NCI-H2081 (cell line): Measurements from ENCODE around the gene PABPC1L.

Experiments
- DNase-seq, 2 experiments: peaks; one replicate each; lab custom pipeline; 2025; lab: John Stamatoyannopoulos, UW

The PABPC1L gene

DNA sequence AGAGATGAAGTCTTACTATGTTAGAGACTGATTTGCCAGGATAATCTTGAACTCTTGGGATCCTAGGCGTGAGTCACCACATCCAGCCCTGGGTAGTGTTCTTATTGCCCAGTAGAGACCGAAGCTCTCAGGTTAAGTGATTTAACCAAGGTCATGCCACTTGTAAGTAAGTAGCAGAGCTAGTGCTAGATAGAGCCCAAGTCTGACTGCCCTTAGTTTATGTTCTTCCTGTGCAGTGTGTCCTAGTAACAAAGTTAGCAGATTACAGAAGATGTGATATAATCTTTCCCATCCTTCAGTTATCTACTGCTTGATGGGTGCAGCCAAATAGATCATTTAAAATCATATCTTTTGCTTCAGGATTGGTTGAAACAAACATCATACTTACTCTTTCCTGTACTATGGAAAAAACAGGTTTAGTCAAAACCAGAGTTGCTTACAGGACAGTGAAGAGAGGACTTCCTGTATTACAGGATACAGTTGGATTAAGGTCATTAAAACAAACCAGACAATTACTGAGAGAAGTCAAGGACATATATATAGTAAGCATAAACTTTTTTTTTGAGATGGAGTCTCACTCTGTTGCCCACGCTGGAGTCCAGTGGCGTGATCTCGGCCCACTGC, 9.5 kb upstream of the PABPC1L start:
- no peak for DNase-seq

DNA sequence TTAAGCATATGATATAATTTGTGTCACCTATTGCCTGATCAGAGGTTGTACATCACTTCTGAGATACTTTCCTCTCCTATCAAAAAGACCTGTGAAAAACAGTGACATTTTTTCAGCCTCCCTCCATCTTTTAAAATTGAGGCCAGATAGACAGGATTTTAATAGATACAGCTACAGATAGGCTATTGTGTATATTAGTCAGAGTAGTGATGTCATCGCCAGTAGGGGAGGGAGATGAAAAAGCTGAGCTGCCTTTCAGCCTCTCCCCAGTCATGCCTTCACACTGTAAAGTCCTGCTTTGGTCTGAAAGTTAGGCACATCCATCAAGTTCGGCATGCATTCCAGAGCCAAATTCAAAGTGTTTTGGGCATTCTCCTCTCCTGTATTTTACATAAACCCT, 7.9 kb upstream of the PABPC1L start:
- DNase-seq = no peak

DNA sequence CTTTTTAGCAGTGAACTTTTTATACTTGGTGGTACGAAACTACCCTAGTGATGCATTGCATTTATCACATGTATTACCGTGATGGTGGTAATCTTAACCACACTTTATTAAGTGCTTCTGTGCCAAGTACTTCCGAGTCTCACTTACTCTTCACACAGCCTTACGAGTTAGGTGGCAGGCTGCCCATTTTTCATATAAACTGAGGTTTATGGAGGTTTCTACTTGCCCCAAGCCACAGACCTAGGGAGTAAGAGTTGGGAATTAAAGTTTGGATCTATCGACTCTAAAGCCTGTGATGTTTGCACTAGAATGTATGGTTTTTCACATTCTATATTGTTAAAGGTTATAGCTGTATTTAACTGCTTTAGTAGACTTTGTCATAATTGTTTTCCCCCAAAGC, 5.5 kb upstream of the PABPC1L start:
- no peak for DNase-seq

DNA sequence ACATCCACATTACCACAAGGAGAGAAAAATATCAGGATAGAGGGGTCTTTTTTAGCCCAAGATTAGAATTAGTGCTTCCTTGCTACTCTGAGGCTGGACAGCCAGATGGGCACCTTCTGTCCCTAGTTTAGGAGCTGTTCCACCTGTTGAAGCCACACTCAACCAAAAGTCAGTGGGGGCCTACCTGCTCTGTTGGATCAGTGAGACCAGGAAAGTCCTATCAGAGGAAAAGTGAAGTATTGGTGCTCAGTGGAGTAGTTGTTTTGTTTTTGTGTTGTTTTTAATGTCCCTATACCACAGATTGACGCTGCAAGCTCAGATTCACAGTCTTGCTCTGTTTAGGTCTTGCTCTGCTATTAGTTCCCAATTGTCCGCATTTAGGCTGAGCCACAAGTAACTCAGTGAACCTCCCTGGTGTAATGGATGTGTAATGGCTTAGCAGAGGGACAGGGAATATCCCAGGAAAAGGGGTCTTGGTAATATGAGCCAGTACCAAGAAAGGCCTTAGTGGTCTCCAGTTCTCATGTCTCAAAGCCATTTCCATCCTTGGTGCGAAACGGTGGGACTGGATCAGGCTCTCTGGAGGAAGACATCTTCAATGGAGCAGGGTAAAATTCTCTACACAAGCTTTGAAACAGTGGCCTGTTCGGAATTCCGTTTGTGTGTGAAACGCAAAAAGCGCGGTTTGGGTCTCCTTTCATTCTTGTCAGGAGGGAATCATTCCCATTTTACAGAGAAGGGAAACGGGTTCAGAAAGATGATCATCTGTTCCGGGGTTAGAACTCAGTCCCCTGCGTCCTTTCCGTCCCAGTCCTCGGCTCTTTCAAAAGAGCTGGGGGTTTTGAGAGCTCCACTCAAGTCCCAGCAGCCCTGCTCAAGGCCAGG, 631 bp upstream of the PABPC1L start:
- no peak for DNase-seq

DNA sequence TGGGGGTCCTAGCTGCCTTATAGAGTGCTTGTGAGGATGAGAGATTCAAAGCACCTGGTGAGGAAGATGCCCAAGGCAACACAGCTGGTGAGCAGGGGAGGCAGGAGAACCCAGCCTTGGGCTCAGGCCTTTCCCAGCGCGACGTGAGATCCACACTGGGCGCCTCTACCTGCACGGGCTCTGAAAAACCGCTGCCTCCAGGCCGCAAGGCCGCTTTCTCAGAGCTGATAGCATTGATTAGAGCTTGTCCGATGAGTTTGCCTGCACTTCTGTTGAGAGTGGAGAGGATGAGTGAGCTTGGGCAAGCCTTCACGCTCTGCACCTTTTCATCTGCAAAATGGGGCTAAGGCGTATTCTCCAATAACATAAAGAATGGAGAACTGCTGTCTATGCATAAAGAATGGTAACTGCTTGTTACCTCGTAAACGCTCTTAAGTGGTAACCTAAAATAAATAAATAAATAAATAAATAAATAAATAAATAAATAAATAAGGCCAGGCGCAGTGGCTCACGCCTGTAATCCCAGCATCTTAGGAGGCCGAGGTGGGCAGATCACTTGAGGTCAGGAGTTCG, 916 bp downstream of the PABPC1L start:
- no peak for DNase-seq

DNA sequence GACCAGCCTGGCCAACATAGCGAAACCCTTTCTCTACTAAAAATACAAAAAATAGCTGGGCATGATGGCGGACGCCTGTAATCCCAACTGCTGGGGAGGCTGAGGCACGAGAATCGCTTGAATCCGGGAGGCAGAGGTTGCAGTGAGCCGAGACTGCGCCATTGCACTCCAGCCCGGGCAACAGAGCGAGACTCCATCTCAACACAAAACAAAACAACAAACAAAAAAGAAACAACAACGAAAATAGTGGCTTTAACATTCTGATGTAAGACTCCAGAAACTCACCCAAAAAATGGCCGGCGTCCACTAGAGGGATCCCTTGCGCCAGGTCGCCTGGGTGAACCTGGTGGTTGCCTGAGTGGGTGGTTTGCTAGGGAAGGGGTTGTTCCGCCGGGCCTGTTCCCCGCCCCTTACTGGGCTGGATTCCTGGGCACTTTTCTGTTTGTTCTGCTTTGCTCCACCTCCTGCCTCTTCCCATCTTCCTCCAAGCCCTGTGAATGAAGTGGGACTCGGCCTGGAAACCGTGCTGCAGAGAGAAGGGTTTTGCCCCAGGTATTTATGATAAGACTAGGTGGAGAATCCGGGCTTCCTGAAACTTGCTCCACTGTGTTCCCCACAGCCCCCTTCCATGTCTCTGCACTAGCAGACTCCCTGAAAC, 1.5 kb downstream of the PABPC1L start:
- DNase-seq = no peak

DNA sequence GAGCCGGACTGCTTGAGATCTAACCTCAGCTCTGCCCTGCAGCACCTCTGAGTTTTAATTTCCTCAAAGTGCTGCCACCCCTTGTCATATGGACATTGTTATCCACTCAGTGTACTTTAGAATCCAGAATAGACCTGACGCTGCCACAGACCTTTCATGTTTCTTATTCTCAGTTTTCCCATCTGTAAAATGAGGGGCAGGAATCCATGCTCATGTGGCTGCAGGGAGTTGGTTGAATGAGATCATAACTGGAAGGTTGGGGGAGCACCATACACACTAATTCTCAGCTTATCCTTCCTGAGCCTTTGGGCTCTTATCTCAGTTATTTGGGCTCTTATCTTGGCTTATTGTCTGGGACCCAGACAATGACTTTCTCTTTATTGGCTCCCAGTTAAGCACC, 2.3 kb downstream of the PABPC1L start:
- DNase-seq = no peak

DNA sequence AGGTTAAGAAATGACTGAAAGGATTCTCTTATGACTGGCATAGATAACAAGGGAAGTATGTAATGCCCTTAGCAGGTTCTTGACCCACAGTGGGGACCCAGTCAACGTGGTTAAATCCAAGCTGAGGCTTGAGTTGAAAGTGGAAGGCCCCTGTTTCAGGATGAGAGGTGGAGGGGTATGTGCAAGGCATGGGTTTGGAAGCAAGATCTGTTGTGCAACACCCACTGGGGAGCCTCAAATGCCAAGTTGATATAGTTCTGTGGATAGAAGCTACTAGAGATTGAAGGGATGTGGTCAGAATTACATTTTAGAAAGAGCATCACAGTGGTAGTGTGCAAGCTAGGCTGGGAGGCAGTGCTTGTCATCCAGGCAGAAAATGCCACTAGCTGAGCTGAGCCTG, 5.1 kb downstream of the PABPC1L start:
- no peak for DNase-seq

DNA sequence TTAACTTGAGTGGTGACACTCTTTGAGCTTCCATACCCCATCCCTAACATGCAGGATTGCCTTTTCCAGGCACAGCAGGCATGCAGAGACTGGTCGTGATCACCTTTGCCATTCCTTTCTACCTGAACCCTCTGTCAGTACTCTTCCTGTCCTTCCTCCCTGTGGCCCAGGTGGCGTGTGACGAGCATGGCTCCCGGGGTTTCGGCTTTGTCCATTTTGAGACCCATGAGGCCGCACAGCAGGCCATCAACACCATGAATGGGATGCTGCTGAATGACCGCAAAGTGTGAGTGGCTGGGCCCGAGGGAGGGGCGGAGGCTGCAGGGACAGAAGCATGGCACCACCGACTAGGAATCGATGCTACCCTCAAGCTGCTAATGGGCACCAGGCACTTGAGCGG, 6.7 kb downstream of the PABPC1L start:
- no peak for DNase-seq

DNA sequence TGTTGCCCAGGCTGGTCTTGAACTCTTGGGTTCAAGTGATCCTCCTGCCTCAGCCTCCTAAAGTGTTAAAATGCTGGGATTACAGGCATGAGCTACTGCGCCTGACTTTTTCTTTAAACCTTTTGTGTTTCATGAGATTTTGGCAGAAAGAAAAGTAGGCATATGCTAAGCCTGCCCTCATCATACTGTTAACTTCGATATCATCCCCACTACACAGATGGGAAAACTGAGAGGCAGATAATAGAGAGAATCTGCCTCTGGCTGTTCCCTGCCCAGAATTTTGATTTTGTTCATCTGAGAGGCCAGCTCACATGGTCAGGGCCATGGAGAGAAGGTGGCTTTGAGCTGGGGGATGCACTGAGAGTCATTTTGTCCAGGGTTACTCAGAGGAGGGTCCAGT, 7.5 kb downstream of the PABPC1L start:
- no peak for DNase-seq

DNA sequence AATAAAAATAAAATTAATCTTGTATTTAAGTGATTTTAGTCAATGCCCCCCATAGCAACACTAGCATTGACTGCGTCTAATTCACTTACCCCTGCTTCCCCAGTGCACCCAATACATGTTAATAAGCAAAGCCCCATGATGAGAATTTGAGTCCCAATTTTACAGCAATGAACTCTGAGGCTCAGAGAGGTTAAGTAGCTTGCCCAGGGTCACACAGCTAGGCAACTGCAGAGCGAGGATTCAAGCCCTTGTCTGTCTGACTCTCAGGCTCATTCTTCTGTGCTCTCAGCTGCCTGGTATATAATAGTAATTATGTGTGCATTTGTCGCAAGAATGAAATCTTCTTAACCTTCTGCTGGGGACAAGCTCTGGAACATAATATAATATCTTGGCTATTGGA, 8.5 kb downstream of the PABPC1L start:
- DNase-seq = no peak

DNA sequence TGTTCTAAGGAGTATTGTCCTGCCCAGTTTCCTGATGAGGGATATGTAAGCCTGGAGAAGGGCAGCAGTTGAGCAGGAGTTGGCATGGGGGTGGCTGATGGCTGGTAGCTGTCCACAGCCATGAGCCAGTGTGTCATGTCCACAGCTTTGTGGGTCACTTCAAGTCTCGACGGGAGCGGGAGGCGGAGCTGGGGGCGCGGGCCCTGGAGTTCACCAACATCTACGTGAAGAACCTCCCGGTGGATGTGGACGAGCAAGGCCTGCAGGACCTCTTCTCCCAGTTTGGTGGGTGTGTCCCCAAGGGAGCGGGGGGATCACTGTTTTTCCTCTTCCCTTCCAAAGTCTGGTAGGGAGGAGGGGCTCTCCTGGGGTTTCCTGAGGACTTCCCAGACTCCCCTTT, 8.9 kb downstream of the PABPC1L start:
- DNase-seq = no peak

DNA sequence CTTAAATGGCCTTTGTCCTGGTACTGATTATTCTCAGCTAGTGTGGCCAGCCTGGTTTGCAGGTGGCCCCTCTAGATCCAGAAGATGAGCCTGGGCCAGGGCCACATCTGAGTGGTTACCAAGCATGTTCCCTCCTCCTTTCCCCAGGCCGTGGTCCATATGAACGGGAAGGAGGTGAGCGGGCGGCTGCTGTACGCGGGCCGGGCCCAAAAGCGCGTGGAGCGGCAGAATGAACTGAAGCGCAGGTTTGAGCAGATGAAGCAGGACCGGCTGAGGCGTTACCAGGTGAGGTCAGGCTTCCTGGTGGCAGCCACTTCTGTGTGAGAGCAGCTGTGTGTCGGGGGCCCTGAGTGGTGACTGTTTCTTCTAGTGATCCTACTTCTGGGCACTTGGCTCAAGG, 11.6 kb downstream of the PABPC1L start:
- DNase-seq = no peak

DNA sequence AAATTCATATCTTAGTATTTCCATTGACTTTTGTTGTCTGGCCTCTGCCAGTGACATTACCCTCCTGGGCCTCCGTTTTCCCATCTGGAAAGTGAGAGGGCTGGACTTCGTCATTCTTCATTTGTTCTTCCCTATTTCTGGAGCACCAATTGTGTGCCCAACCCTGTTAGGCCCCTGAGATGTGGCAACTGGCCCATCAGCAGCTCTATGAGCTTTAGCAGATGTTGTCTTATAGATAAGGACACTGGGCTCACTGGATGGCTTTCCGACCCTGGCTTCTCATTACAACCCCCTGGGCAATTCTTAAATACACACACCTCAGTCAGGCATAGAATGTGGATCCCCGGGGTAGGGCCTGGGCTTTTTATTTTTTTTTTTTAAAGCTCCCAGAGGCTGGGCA, 14.7 kb downstream of the PABPC1L start:
- no peak for DNase-seq

DNA sequence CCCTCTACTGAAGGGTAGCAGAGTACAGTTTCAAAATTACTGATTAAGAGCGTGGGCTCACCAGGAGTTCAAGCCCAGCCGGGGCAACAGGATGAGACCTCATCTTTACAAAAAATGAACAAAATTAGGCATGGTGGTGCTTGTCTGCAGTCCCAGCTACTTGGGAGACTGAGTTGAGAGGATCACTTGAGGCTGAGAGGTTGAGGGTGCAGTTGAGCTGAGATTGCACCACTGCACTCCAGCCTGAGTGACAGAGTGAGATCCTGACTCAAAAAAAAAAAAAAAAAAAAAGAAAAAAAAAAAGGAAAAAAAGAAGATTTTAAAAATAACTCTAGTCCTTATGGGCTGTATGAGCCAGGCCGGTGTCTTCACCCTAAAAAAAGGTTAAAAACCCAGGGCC, 18.7 kb downstream of the PABPC1L start:
- no peak for DNase-seq

DNA sequence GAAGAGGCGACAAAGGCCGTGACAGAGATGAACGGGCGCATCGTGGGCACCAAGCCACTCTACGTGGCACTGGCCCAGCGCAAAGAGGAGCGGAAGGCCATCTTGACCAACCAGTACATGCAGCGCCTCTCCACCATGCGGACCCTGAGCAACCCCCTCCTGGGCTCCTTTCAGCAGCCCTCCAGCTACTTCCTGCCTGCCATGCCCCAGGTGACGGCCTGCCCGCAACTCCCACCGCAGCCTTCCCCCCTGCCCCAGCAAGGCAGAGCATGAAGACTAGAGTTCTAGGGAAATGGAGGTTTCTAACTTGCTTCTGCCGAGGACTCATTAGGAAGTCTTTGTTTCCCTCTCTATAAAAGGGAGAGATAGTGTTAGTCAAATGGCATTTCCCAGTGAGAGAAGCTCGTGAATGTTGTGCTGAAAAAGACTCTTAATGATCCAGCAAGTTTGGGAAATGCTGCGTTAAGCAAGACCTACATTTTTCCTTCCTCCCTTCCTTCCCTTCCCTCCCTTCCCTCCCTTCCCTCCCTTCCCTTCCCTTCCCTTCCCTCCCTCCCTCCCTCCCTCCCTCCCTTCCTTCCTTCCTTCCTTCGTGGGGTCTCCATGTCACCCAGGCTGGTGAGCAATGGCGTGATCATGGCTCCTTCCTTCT, 20.8 kb downstream of the PABPC1L start:
- DNase-seq = no peak

DNA sequence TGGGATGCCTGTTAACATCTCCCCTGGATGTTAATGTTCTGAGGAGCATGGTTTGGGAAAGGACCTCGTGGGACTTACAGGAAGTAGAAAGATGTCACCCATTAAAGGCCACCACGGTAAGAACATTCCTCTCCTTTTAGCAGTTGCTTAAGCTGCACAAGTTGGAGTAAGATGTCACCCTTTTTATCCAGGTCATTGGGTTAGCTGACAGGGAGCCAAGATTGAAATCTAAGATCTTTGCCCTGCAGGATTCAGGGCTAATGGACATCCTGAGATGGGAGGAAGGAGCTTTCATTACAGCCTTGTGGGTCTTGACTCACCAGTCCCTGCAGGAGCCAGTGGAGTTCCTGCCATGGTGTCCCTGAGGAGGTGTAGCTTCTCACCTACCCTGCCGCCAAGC, 22.1 kb downstream of the PABPC1L start:
- DNase-seq = no peak

DNA sequence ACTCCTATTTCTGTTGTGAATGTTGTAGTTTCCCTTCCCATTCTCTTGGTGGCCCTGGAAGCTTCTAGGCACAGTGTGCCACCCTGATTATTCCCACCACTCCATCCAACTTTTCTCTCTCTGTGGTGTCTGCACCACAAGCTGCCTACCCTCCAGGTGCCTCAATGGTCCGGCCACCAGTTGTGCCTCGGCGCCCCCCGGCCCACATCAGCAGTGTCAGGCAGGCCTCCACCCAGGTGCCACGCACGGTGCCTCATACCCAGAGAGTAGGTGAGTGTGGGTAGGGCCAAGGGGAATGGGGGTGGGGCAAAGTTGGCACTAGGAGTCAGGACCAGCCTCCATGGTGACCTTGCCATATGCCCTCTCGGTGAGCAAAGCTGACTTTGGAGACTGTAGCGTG, 23.1 kb downstream of the PABPC1L start:
- DNase-seq = no peak

DNA sequence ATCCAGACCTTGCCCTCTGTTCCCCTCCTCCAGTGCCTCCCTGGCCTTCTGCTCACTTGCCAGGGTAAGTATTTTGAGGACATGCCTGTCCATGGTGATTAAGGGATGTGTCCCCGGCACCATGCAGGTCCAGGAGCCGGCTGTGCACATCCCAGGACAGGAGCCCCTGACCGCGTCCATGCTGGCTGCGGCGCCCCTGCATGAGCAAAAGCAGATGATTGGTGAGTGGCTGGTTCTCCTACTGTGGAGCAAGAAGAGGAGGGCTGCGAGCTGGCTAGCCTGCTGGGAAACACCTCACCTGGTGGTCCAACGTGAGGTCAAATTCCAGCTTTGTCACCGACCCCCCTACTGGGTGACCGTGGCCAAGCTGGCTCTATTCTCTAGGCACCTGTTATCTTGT, 26.6 kb downstream of the PABPC1L start:
- DNase-seq = no peak

DNA sequence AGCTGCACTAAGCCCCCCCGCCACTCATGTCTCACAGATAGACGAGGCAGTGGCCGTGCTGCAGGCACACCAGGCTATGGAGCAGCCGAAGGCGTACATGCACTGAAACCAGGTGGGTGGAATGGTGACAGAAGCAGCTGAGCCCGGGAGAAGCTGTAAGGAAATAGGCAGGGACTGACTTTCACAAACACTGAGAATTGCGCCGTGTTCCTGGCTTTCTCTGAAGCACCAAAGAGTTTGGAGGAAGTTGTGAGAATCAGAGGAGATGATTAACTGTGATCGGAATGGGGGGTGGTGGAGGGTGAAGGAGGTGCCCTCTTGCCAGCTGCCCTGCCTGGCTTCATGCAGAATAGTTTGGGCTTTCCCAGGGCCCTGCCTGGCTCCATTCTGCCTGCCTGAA, 28.8 kb downstream of the PABPC1L start:
- no peak for DNase-seq

DNA sequence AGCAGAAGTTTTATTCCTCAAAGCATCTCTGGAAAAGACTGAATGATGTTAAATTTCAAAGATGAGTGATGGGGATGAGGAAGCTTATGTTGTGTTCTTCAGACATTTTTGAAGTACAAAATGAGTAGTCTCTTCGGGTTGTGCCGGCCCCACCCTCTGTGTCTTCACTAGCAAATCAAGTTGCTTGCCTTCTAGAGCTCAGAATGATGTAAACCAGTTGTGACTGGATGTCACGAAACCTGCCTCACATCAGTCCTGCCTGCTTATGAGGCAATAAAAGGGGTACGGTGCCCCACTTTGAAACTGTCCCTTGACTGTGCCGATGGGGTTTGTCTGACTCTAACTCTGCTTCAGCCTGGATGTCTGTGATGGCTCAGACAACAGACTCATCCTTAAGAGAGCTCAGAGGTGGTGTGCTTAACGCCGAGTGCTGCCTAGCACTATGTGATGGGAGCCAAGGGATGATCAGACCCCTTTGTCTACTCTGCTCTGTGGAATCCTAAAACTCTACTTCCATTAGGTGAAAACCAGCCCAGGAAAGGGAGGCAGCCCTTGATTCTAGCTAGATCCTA, 31.3 kb downstream of the PABPC1L start:
- DNase-seq = no peak
